ENCODE measurements around the gene SALL1.

GRCh38 chr16:51103590-51103989 lies 47.5 kb downstream of the SALL1 start:
- no peak for TF ChIP-seq CTCF (IDR thresholded peaks at IDR 0.05; ENCODE audit: poor library complexity, severe bottlenecking)
- no peak for TF ChIP-seq TAF1 (IDR thresholded peaks at IDR 0.05; ENCODE audit: low read depth)
- TF ChIP-seq, protein P1, sequence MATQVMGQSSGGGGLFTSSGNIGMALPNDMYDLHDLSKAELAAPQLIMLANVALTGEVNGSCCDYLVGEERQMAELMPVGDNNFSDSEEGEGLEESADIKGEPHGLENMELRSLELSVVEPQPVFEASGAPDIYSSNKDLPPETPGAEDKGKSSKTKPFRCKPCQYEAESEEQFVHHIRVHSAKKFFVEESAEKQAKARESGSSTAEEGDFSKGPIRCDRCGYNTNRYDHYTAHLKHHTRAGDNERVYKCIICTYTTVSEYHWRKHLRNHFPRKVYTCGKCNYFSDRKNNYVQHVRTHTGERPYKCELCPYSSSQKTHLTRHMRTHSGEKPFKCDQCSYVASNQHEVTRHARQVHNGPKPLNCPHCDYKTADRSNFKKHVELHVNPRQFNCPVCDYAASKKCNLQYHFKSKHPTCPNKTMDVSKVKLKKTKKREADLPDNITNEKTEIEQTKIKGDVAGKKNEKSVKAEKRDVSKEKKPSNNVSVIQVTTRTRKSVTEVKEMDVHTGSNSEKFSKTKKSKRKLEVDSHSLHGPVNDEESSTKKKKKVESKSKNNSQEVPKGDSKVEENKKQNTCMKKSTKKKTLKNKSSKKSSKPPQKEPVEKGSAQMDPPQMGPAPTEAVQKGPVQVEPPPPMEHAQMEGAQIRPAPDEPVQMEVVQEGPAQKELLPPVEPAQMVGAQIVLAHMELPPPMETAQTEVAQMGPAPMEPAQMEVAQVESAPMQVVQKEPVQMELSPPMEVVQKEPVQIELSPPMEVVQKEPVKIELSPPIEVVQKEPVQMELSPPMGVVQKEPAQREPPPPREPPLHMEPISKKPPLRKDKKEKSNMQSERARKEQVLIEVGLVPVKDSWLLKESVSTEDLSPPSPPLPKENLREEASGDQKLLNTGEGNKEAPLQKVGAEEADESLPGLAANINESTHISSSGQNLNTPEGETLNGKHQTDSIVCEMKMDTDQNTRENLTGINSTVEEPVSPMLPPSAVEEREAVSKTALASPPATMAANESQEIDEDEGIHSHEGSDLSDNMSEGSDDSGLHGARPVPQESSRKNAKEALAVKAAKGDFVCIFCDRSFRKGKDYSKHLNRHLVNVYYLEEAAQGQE (IDR thresholded peaks at IDR 0.05; ENCODE audit: borderline replicate concordance): no peak

Data from neural cell (in vitro differentiated cells).